Mesenchymal stem cell (in vitro differentiated cells and primary cell): ENCODE results near the gene ZBTB12.

Source experiments
- DNase-seq: peaks from one replicate; pipeline ENCODE4 v3.0.0-alpha.2; 2013
- H2AFZ ChIP-seq: one replicate; pipeline ENCODE4 v1.6.1; 2013; ENCODE audit warnings: low read depth, mild to moderate bottlenecking, control low read depth, inconsistent platforms, low read length, moderate library complexity
- H2AK5ac ChIP-seq: 2 replicates; pipeline ENCODE4 v1.6.1; 2013; ENCODE audit warnings: low read length, moderate library complexity, mild to moderate bottlenecking, inconsistent platforms; ENCODE audit not compliant: severe bottlenecking
- H2BK120ac ChIP-seq: one replicate; pipeline ENCODE4 v1.6.1; 2013; ENCODE audit warnings: low read depth, mild to moderate bottlenecking, inconsistent platforms, low read length, moderate library complexity
- H2BK12ac ChIP-seq, 2 experiments: one replicate each; pipeline ENCODE4 v1.6.1; 2013; ENCODE audit warnings: inconsistent platforms in 2 of 2, low read length in 2 of 2, mild to moderate bottlenecking in 2 of 2, moderate library complexity in 2 of 2, control low read depth in 1 of 2
- H2BK15ac ChIP-seq: one replicate; pipeline ENCODE4 v1.6.1; 2013; ENCODE audit warnings: mild to moderate bottlenecking, low read depth, inconsistent platforms; ENCODE audit not compliant: poor library complexity, severe bottlenecking
- H2BK5ac ChIP-seq: 2 replicates; pipeline ENCODE4 v1.6.1; 2013; ENCODE audit warnings: low read depth, mild to moderate bottlenecking, low read length, control low read depth, inconsistent platforms; ENCODE audit not compliant: poor library complexity, severe bottlenecking
- H3K14ac ChIP-seq, 2 experiments: one replicate each; pipeline ENCODE4 v1.6.1; 2013; ENCODE audit warnings: inconsistent platforms in 2 of 2, low read length in 2 of 2, control low read depth in 1 of 2, mild to moderate bottlenecking in 1 of 2, moderate library complexity in 1 of 2
- H3K18ac ChIP-seq, 2 experiments: one replicate each; pipeline ENCODE4 v1.6.1; 2013; ENCODE audit warnings: inconsistent platforms in 2 of 2, low read length in 2 of 2, control low read depth in 1 of 2, low read depth in 1 of 2, mild to moderate bottlenecking in 1 of 2
- H3K23ac ChIP-seq, 2 experiments: one replicate each; pipeline ENCODE4 v1.6.1; 2013; ENCODE audit warnings: inconsistent platforms in 2 of 2, low read length in 2 of 2, mild to moderate bottlenecking in 2 of 2, moderate library complexity in 2 of 2, control low read depth in 1 of 2
- H3K27ac ChIP-seq: 2 replicates; pipeline ENCODE4 v1.5.1; 2013; ENCODE audit warnings: mild to moderate bottlenecking, moderate library complexity, low read length, control low read depth, inconsistent platforms; ENCODE audit not compliant: poor library complexity, severe bottlenecking
- H3K27me3 ChIP-seq, 2 experiments: 2 replicates each; pipeline versions ENCODE4 v1.6.1 to v1.7.0; 2013; ENCODE audit warnings: low read length in 2 of 2, mild to moderate bottlenecking in 2 of 2, moderate library complexity in 2 of 2, control low read depth in 1 of 2, inconsistent platforms in 1 of 2; ENCODE audit not compliant: control insufficient read depth in 1 of 2, insufficient read depth in 1 of 2
- H3K36me3 ChIP-seq, 2 experiments: 2 replicates each; pipeline versions ENCODE4 v1.6.1 to v1.7.0; 2013; ENCODE audit warnings: low read length in 2 of 2, control low read depth in 1 of 2, inconsistent platforms in 1 of 2, low read depth in 1 of 2, mild to moderate bottlenecking in 1 of 2; ENCODE audit not compliant: insufficient read depth in 2 of 2, control insufficient read depth in 1 of 2
- H3K4ac ChIP-seq, 2 experiments: one replicate each; pipeline ENCODE4 v1.6.1; 2013; ENCODE audit warnings: inconsistent platforms in 2 of 2, low read length in 2 of 2, mild to moderate bottlenecking in 2 of 2, moderate library complexity in 2 of 2, control low read depth in 1 of 2, low read depth in 1 of 2
- H3K4me1 ChIP-seq: 2 replicates; pipeline ENCODE4 v1.6.1; 2013; ENCODE audit warnings: low read depth, low read length, control low read depth; ENCODE audit not compliant: control insufficient read depth, insufficient read depth
- H3K4me2 ChIP-seq: 2 replicates; pipeline ENCODE4 v1.6.1; 2013; ENCODE audit warnings: low read length, mild to moderate bottlenecking, inconsistent platforms; ENCODE audit not compliant: poor library complexity, severe bottlenecking
- H3K4me3 ChIP-seq, 2 experiments: 2 replicates each; pipeline versions ENCODE4 v1.5.1 to v1.7.0; 2013; ENCODE audit warnings: low read length in 2 of 2, mild to moderate bottlenecking in 2 of 2, control low read depth in 1 of 2, low read depth in 1 of 2; ENCODE audit not compliant: insufficient read depth in 1 of 2
- H3K79me1 ChIP-seq: replicated peaks from 2 replicates; pipeline ENCODE4 v1.6.1; 2013; ENCODE audit warnings: mild to moderate bottlenecking, control low read depth, low read length, inconsistent platforms; ENCODE audit not compliant: poor library complexity, severe bottlenecking
- H3K9ac ChIP-seq: 2 replicates; pipeline ENCODE4 v1.7.0; 2013; ENCODE audit warnings: mild to moderate bottlenecking, low read length, moderate library complexity
- H3K9me3 ChIP-seq: 2 replicates; pipeline ENCODE4 v1.7.0; 2013; ENCODE audit warnings: mild to moderate bottlenecking, low read length; ENCODE audit not compliant: control insufficient read depth
- H4K8ac ChIP-seq: one replicate; pipeline ENCODE4 v1.6.1; 2013; ENCODE audit warnings: inconsistent platforms, mild to moderate bottlenecking, low read length, moderate library complexity
- H4K91ac ChIP-seq: one replicate; pipeline ENCODE4 v1.6.1; 2013; ENCODE audit warnings: mild to moderate bottlenecking, low read length, inconsistent platforms
- WGBS: methylation state at CpG from one replicate; pipeline ENCODE4 v1.1.7; 2013; ENCODE audit warnings: mixed read lengths; 5-methylcytosine and 5-hydroxymethylcytosine counted together

ZBTB12 gene

DNA sequence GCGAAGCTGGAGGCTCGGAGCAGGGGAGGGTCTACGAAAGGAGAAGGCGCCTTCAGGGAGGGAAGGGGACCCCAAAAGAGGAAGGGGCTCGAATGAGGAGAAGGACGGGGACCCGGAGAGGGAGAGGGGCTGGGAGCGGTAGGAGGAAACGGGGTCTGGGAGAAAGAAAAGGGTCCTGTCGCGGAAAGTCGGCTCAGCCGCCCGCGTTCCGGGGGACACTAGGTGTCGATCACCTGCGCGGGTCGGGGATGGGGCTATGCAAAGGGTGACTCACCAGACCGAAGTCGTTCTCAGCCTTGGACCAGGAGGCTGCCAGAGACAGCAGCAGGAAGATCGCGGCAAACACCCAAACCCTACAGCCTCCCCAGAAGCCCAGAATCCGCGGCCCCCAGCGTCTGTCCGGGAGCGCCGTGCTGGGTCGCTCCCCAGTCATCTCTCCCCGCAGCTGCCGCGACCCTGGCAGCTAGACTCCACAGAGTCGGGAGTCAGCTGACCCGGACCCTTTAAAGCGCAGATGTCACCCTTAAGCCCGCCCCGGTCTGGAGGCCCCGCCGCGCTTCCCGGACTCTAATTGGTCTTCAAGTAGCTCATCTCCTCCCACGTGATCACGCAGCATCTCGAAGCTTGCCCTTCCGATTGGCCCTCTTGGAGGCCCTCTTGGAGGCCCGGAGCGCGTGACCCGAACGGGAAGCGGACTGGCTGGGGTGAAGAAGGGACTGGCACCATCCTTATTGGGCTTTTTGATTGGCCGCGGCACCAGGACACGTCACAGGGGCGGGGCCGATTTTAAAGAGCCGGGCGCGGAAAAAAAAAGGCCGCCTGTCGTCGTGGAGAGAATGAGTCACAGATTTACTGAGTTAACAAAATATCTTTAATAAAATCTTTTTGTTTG, 39.3 kb downstream of the ZBTB12 start, which contains the start of gene NEU1:
Gene NEU1 (minus strand): TSS at position 478 of the 892 bp plus-strand sequence. CDS start 45 bp downstream, at position 433.
- under 1% methylated on average over 61 of the region's 64 CpGs for WGBS
- H3K27me3 ChIP-seq: no peaks in the 10 kb centered on the region
- peaks cover 11% of the 10 kb centered on the region for H3K4me1 ChIP-seq
- H4K91ac ChIP-seq: peak within 1 kb of the TSS; percentile 64
- peak within 1 kb of the TSS; percentile 97 for H3K9ac ChIP-seq
- H3K14ac ChIP-seq: peak within 1 kb of the TSS in 1 of 2 experiments; percentile 81
- peak within 1 kb of the TSS in 1 of 2 experiments; percentile 7 for H2BK12ac ChIP-seq
- H3K9me3 ChIP-seq: no peaks in the 10 kb centered on the region
- peak; percentile 100 for DNase-seq
- H3K23ac ChIP-seq: peak within 1 kb of the TSS in 1 of 2 experiments; percentile 2
- H3K4ac ChIP-seq: peak within 1 kb of the TSS; percentile 20 to 69
- peaks cover 31 to 34% of the 10 kb centered on the region in 2 experiments for H3K36me3 ChIP-seq
- no peak within 1 kb of the TSS for H2AK5ac ChIP-seq
- H2AFZ ChIP-seq: peak within 1 kb of the TSS; percentile 65
- peak within 1 kb of the TSS; percentile 95 for H3K4me2 ChIP-seq
- peak within 1 kb of the TSS; percentile 66 to 99 for H3K4me3 ChIP-seq
- peak within 1 kb of the TSS; percentile 30 for H3K27ac ChIP-seq
- H4K8ac ChIP-seq: peak within 1 kb of the TSS; percentile 59
- H2BK5ac ChIP-seq: peak within 1 kb of the TSS; percentile 24
- peaks cover 33% of the 10 kb centered on the region for H3K79me1 ChIP-seq
- H2BK120ac ChIP-seq: no peak within 1 kb of the TSS
- H3K18ac ChIP-seq: peak within 1 kb of the TSS; percentile 40
- peak within 1 kb of the TSS; percentile 89 for H2BK15ac ChIP-seq

DNA sequence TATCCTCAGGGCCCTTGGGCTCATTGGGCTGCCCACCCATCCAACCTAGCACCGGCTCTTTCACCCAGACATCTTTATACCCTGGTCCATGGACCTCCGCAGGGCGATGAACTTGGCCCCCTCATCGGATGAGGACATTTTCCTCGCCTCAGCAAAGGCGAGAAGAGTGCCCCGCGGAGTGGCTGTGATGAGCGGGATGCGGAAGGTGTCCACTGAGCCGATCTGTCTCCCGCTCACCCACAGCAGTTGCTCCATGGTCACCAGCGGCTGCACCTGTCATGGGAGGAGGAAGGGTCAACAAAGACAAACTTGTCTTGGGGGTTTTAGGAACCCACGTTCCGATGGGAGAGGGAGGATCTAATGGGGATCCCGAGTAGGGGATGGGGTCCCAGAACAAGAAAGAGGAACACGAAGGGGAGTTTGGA, 40.0 kb downstream of the ZBTB12 start:
- peak overlapping the region in 1 of 2 experiments; percentile 2 for H3K23ac ChIP-seq

DNA sequence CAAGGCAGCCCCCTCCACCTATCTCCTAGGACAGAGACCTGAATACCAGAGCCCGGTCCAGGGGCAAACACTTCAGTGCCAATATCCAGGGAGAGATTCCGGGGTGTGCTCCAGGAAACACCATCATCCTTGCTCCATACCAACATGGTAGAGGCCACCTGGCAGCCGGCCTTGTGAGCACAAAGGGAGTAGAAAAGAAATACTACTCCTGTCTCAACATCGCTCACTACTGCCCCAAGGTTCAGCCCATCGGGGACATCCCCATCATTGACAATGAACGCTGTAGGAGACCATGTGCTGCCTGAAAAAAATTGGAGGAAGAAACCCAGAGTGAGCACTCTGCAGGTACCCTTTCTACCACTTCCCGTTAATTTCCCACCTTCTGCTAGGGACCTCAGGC, 40.7 kb downstream of the ZBTB12 start:
- Histone ChIP-seq H2BK12ac (no peak overlapping the region), H3K36me3 (peaks cover 31 to 43% of the 10 kb centered on the region in 2 experiments), H3K4ac (no peak overlapping the region), H2BK15ac (no peak overlapping the region), H3K4me2 (no peak overlapping the region), H3K14ac (no peak overlapping the region), H3K23ac (no peak overlapping the region), H3K27me3 (no peaks in the 10 kb centered on the region), H2AK5ac (no peak overlapping the region), H3K18ac (no peak overlapping the region), H4K91ac (no peak overlapping the region), H3K4me1 (peaks cover 11% of the 10 kb centered on the region), H2BK5ac (no peak overlapping the region), H4K8ac (no peak overlapping the region), H2AFZ (no peak overlapping the region), H3K79me1 (peaks cover 33% of the 10 kb centered on the region), H2BK120ac (no peak overlapping the region), H3K4me3 (no peak overlapping the region), H3K9ac (peak overlapping the region; percentile 97), H3K9me3 (no peaks in the 10 kb centered on the region), H3K27ac (no peak overlapping the region)
- 99% methylated on average over 7 of the region's 7 CpGs for WGBS
- no peak for DNase-seq

More for the DNA sequence above, 40.0 kb downstream of the ZBTB12 start:
- Histone ChIP-seq H3K4me2 (peak overlapping the region; percentile 95), H3K4ac (peak overlapping the region in 1 of 2 experiments; percentile 69), H4K91ac (no peak overlapping the region), H3K36me3 (peaks cover 31 to 41% of the 10 kb centered on the region in 2 experiments), H2BK15ac (peak overlapping the region; percentile 12), H3K9me3 (no peaks in the 10 kb centered on the region), H3K18ac (peak overlapping the region; percentile 40), H3K27me3 (no peaks in the 10 kb centered on the region), H3K79me1 (peaks cover 33% of the 10 kb centered on the region), H3K9ac (peak overlapping the region; percentile 97), H3K14ac (peak overlapping the region in 1 of 2 experiments; percentile 81), H2AK5ac (no peak overlapping the region), H3K4me1 (peaks cover 11% of the 10 kb centered on the region), H2BK5ac (peak overlapping the region; percentile 24), H3K27ac (no peak overlapping the region), H4K8ac (no peak overlapping the region), H2BK120ac (no peak overlapping the region), H2AFZ (no peak overlapping the region), H2BK12ac (peak overlapping the region in 1 of 2 experiments; percentile 7), H3K4me3 (peak overlapping the region; percentile 66 to 99)
- DNase-seq: no peak
- 64% methylated on average over 17 of the region's 17 CpGs for WGBS

DNA sequence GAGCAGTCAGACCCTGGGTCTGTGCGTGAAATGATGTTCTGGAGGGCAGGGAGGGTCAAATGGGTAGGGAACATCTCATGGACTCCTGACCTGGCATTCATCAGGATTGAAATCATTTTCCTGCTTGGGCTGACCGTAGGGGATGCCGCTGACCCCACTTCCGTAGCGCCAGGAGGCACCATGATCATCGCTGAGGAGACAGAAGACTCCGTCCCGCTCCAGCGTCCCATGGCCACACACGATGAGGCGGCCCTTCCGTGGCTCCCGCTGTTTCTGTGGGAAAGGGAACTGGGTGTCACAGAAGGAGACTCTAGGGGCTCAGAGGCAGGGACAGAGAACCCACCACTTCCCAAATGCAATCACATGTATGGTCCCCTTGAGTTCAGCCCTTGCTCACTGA, 41.5 kb downstream of the ZBTB12 start:
- Histone ChIP-seq H3K18ac (no peak overlapping the region), H3K9me3 (no peaks in the 10 kb centered on the region), H2AFZ (no peak overlapping the region), H3K27ac (no peak overlapping the region), H3K23ac (no peak overlapping the region), H2BK5ac (no peak overlapping the region), H3K9ac (no peak overlapping the region), H3K14ac (no peak overlapping the region), H3K79me1 (peaks cover 33% of the 10 kb centered on the region), H4K91ac (no peak overlapping the region), H2BK120ac (no peak overlapping the region), H3K4me1 (peaks cover 11% of the 10 kb centered on the region), H3K4me3 (no peak overlapping the region), H3K4me2 (no peak overlapping the region), H3K36me3 (peaks cover 35 to 43% of the 10 kb centered on the region in 2 experiments), H2AK5ac (no peak overlapping the region), H2BK12ac (no peak overlapping the region), H3K4ac (no peak overlapping the region), H3K27me3 (no peaks in the 10 kb centered on the region), H2BK15ac (no peak overlapping the region), H4K8ac (no peak overlapping the region)
- no peak for DNase-seq
- WGBS: over 99% methylated on average over 13 of the region's 13 CpGs
